HTERT RPE-1 (cell line): ENCODE results near the gene LRRC4B.

ENCODE experiments used
- in situ Hi-C: fragments of 300-500 bp; cut with MboI; formaldehyde crosslinking; loops from 4 replicates; pipeline ENCODE4 v1.14.3; 2020; ENCODE audit warnings: low sequenced_read_pairs

The LRRC4B gene

DNA sequence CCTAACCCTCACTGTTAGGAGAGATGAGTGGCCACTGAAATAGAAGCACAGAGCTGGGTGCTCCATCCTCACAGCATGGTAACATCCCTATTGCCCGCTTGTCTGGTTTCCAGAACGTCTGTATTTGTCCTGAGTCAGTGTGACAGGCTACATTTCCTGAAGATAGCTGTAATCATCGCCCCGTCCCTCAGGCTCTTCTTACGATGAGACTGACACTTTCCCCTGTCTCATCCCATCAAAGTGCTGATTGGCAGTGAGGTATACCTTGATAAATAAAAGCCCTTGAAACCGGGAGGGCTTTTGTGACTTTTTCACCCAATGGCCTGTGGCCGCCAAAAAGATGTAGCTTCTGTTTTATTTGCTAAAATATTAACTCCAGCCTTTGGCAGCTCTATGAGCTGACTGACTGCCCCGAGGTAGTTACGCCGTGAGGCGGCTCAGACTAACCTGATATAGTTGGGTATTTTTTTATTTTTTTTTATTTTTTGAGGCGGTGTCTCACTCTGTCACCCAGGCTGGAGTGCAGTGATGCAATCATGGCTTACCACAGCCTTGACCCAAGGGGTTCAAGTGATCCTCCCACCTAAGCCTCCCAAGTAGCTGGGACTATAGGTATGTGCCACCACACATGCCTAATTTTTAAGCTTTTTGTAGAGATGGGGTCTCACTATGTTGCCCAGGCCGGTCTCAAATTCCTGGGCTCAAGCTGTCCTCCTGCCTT is 5.7 kb upstream of the LRRC4B start:
- in situ Hi-C loops, result no loop called here

- in situ Hi-C loops, result no loop called here
Measured at GRCh38 chr19:50570997-50571396, 2.8 kb upstream of the LRRC4B start.

DNA sequence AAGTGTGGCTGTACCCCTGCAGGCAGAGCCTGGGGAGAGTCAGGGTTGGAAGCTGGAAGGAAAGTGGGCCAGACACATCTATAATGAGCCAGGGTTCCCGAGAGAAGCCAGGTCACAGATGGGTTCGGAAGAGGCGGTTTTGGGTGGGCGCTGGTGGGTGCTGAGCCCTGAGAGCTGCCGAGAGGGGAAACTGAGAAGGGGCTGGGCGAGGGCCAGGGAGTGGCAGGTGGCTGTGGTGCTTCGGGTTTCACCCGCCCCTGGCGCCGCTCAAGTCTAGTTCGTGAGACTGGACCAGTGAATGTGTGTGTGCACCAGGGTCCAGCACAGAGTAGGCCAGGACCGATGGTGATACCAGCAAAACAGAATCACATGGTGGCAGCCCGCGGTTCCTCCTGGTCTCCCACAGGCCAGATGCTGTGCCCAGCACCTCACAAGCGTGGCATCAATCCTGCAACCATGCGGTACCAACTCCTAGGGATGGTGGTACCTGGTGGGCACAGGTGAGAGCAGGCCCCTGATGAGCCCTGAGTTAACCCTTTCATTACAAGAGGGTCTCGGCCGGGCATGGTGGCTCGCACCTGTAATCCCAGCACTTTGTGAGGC is 1.8 kb upstream of the LRRC4B start:
- in situ Hi-C loops, result no loop called here

GRCh38 chr19:50568728-50569698 is 778 bp upstream of the LRRC4B start:
- in situ Hi-C loops, result no loop called here

DNA sequence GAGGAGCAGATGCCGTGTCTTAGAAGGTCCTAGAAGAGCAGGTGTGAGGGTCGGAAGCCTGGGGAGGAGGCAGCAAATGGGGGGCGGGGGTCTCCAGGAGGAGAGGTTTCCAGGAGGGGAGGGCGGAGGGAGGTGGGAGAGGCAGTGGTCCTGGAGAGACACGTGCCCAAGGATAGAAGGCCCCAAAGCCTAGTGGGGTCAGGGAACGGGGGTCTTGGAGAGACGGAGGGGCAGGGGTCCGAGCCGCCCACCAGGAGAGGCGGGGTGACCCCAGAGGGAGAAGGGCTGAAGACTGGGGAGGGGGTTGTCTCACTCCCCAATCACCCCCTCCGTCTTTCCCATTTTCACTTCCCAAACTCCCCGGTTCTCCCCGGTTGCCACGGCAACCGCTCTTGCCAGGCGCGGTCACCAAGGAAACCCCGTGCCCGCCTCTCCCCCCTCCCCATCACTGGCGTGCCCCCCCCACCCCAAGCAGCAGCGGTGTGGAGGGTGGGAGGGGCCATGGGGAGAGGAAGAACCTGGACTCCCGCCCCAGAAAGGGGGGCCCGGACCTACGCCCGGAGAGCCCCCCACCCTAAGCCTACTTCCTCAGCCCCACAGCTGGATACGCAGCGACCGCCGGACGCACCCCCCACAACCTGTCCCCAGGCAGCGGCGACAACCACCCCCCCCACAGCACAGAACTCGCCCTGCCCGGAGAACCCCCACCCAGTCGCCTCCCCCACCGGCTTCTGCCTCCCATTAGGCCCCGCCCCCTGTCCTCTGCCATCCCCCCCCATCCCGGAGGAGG is 988 bp downstream of the LRRC4B start:
- in situ Hi-C loops, result no loop called here

GRCh38 chr19:50565984-50566903 is 2.0 kb downstream of the LRRC4B start:
- in situ Hi-C loops, result no loop called here

DNA sequence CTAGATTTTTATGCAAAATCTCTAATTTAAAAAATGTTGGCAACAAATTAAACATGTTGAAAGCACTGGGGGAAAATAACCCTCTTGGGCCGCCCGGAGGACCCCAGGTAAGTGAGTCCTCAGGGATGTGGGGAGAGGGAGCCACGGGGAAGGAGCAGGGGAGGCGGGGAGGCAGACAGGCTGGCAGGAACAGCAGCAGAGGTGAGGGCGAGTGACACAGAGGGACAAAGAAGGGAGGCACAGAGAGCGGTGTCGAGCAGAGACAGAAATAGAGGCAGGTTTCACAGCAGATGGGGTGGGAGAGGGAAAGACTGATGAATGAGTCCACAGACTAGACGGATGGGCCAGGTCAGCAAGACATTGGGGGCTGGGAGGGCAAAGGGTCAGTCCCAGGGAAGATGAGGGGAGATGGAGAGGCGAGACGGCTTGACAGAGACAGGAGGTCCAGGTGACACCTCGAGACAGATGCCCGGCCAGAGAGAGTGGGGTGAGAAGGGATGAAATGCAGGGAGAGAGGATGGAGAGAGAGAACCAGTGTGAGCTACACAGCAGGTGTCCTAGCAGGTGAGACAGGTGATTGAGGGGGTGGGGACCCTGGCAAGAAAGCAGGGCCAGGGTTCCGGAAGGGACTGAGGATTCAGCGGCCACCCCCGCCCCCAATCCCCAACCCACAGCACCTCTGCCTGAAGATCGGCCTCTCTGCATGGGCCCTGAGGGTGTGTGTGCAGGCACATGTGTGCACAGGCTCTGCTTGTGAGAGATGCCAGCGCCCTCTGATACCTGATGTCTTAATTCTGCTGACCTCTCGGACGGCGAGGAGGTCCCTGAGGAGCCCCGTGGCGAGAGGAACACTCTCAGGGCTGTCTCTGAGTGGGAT is 3.8 kb downstream of the LRRC4B start:
- in situ Hi-C loops, result no loop called here

- in situ Hi-C loops, result no loop called here
Measured at GRCh38 chr19:50563597-50563996, 4.6 kb downstream of the LRRC4B start.

DNA sequence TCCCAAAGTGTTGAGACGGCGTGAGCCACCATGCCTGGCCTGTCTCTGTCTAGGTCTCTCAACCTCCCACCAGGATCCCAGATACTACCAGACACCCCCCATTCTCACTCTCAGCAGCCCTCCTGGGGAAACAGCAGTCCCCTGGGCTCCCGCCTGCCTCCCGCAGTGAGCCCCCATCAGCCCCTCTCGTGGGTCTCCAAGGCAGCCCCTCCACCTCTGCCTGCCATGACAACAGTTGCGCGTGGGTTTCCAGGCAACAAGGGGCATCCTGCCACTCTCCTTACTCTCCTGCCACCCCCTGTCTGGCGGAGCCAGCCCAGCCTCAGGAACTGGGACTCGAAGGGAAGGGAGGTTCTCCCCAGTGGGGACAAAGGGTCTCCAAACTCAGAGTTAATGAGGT is 5.2 kb downstream of the LRRC4B start:
- in situ Hi-C loops, result no loop called here

DNA sequence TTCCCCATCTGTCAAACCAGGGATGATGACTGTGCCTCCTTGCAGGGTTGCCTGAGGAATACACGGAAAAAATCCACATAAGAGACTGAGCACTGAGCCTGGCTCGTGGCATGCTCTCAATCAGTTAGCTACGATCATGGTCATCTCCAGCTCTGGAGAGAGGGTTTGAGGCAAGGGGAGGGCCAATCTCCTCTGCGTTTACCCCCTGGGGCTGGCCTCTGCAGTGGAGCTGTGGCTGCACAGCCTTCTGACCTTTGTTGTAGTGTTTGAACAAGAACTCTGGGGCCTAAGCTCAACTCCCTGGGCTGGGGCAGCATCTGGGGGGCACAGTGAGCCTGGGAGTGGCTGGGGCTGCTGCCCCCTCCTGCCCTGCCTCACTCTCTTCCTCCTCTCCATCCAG is 5.9 kb downstream of the LRRC4B start:
- in situ Hi-C loops, result no loop called here

GRCh38 chr19:50559636-50560035 is 8.6 kb downstream of the LRRC4B start:
- in situ Hi-C loops, result no loop called here

- in situ Hi-C loops, result no loop called here
Measured at GRCh38 chr19:50558449-50558848, 9.8 kb downstream of the LRRC4B start.

- in situ Hi-C loops, result no loop called here
Measured at GRCh38 chr19:50558039-50558438, 10.2 kb downstream of the LRRC4B start.

DNA sequence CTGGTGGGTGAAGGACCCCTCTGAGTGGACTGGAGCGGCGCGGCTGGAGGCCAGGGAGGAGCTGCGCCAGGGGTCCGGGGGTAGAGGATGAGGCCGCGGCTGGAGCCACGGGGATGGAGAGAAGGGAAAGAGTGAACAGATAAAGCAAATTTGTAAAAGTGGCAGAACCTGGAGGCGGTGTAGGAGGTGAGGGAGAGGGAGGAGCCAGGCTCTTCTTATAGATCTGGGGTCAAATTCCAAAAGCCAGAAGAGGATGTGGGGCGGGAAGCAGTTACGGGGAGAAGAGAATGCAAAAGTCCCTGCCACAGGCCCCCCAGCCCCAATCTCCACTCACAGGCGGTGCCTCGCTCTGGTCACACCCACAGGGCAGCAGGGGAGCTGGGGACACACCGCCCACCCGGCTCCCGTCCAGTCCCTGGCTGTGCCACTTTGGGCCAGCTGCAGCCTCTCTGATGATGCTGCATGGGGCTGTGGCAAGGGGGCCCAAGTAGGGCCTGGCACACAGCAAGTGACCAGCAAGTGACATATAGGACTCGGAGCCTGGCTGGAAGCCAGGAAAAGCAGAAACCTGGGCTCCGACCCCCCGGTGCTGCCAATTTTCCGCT is 11.1 kb downstream of the LRRC4B start:
- in situ Hi-C loops, result no loop called here

DNA sequence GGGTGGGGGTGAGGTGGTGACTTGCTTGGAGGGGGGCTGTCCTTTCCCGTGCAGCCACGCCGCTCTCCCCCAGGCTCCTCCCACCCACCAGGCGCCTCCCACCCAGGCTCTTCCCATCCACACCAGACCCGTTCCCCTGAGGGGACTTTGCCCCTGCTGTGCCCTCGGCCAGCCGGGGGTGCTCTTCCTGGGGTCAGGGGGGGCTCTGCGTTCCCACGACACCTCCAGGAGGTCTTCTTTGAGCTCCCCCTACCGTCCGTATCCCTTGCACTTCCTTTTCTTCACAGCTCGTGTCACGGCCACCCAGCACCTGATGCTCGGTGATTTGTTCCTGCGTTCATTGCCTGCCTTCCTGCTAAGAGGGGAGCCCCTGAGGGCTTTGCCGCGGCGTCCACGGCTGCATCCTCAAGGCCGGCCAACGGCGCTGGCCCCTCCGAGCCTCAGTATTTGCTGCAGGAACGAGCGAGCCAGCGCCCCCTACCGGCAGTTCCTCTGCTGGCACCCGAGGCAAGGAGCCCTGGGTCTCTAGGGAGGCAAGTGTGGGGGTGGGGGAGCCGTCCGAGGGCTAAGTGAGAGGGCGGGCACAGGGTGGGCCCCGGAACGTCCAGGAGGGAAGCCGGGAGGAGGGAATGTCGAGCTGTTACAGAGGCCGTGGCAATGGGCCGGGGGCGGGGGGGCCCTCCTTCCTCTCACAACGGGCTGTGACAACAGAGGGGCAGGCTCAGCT is 11.8 kb downstream of the LRRC4B start:
- in situ Hi-C loops, result no loop called here

GRCh38 chr19:50555450-50556281 is 12.6 kb downstream of the LRRC4B start:
- in situ Hi-C loops, result no loop called here

- in situ Hi-C loops, result no loop called here
Measured at GRCh38 chr19:50555033-50555432, 13.2 kb downstream of the LRRC4B start.
